Loucy (cell line): ENCODE data around the gene GBX2.

Experiments used
- H2AFZ ChIP-seq: fragments of 200-600 bp; sonication (generic); 2 replicates; pipeline ENCODE4 v1.6.0; 2016; ENCODE audit warnings: antibody characterized with exemption, mild to moderate bottlenecking, low read length, moderate library complexity
- H3F3A ChIP-seq: fragments of 200-600 bp; 2 replicates; pipeline ENCODE4 v1.6.0; 2016; ENCODE audit warnings: antibody characterized with exemption, low read depth, mild to moderate bottlenecking
- H3K27me3 ChIP-seq: fragments of 200-600 bp; sonication (generic); 2 replicates; pipeline ENCODE4 v1.6.1; 2014; ENCODE audit warnings: low read length, mild to moderate bottlenecking; ENCODE audit not compliant: insufficient read depth, poor library complexity, severe bottlenecking
- H3K36me3 ChIP-seq: fragments of 200-600 bp; sonication (generic); 2 replicates; pipeline ENCODE4 v1.6.1; 2016; ENCODE audit warnings: low read length; ENCODE audit not compliant: insufficient read depth
- H3K4me1 ChIP-seq: fragments of 200-600 bp; sonication (generic); 2 replicates; pipeline ENCODE4 v1.5.1; 2014; ENCODE audit warnings: low read length, mild to moderate bottlenecking; ENCODE audit not compliant: insufficient read depth, poor library complexity, severe bottlenecking
- H3K4me2 ChIP-seq: fragments of 200-600 bp; sonication (generic); 2 replicates; pipeline ENCODE4 v1.6.0; 2014; ENCODE audit warnings: antibody characterized with exemption, low read length, low read depth, mild to moderate bottlenecking; ENCODE audit not compliant: poor library complexity, severe bottlenecking
- H3K4me3 ChIP-seq: fragments of 200-600 bp; sonication (generic); 2 replicates; pipeline ENCODE4 v1.5.1; 2014; ENCODE audit warnings: low read length, mild to moderate bottlenecking, mixed read lengths; ENCODE audit not compliant: poor library complexity, severe bottlenecking
- H3K79me2 ChIP-seq: fragments of 200-600 bp; sonication (generic); 2 replicates; pipeline ENCODE4 v1.6.1; 2014; ENCODE audit warnings: low read length; ENCODE audit not compliant: insufficient read depth
- H3K9ac ChIP-seq: fragments of 200-600 bp; sonication (generic); 2 replicates; pipeline ENCODE4 v1.6.0; 2014; ENCODE audit warnings: mild to moderate bottlenecking, low read depth, low read length, moderate library complexity; ENCODE audit not compliant: poor library complexity, severe bottlenecking
- H3K9me2 ChIP-seq: fragments of 200-600 bp; sonication (generic); replicated peaks from 2 replicates; pipeline ENCODE4 v1.6.1; 2016; ENCODE audit warnings: low read depth, low read length, mixed read lengths
- H3K9me3 ChIP-seq: fragments of 200-600 bp; sonication (generic); 2 replicates; pipeline ENCODE4 v1.6.1; 2014; ENCODE audit warnings: mild to moderate bottlenecking, antibody characterized with exemption, low read length, low read depth; ENCODE audit not compliant: insufficient read depth
- H4K20me1 ChIP-seq: fragments of 200-600 bp; sonication (generic); 2 replicates; pipeline ENCODE4 v1.6.0; 2014; ENCODE audit warnings: antibody characterized with exemption, low read length, mild to moderate bottlenecking; ENCODE audit not compliant: insufficient read depth, poor library complexity, severe bottlenecking
- CTCF ChIP-seq: fragments of 200-600 bp; sonication (generic); conservative IDR thresholded peaks from 2 replicates; pipeline ENCODE4 v1.5.1; 2014; ENCODE audit warnings: mild to moderate bottlenecking, antibody characterized with exemption, low read length
- EZH2phosphoT487 ChIP-seq: fragments of 200-600 bp; IDR thresholded peaks from 2 replicates; pipeline ENCODE4 v1.6.1; 2018; ENCODE audit warnings: antibody characterized with exemption, mild to moderate bottlenecking, moderate library complexity, borderline replicate concordance

The GBX2 gene

GRCh38 chr2:236130349-236130998, 37.7 kb downstream of the GBX2 start:
- Histone ChIP-seq H3F3A (no peaks in the 10 kb centered on the region), H3K36me3 (no peaks in the 10 kb centered on the region), H3K27me3 (no peaks in the 10 kb centered on the region), H3K79me2 (no peaks in the 10 kb centered on the region), H3K9me2 (no peaks in the 10 kb centered on the region), H3K9me3 (no peaks in the 10 kb centered on the region), H3K4me2 (no peak overlapping the region), H3K4me3 (no peak overlapping the region), H3K4me1 (no peaks in the 10 kb centered on the region), H4K20me1 (no peaks in the 10 kb centered on the region), H3K9ac (no peak overlapping the region), H2AFZ (no peak overlapping the region)
- TF ChIP-seq EZH2phosphoT487 = no peak
- TF ChIP-seq CTCF = no peak

- TF ChIP-seq EZH2phosphoT487 (no peak), CTCF (no peak)
- Histone ChIP-seq H2AFZ (no peak overlapping the region), H3K4me1 (no peaks in the 10 kb centered on the region), H3K9me2 (no peaks in the 10 kb centered on the region), H3K9me3 (no peaks in the 10 kb centered on the region), H3K27me3 (no peaks in the 10 kb centered on the region), H3K9ac (no peak overlapping the region), H3K79me2 (no peaks in the 10 kb centered on the region), H3K4me2 (no peak overlapping the region), H3K36me3 (no peaks in the 10 kb centered on the region), H3F3A (no peaks in the 10 kb centered on the region), H3K4me3 (no peak overlapping the region), H4K20me1 (no peaks in the 10 kb centered on the region)
Measured at GRCh38 chr2:236129935-236130334, 38.3 kb downstream of the GBX2 start.

- Histone ChIP-seq H3F3A (no peaks in the 10 kb centered on the region), H2AFZ (no peak overlapping the region), H3K9me3 (no peaks in the 10 kb centered on the region), H3K4me2 (no peak overlapping the region), H3K27me3 (no peaks in the 10 kb centered on the region), H3K9ac (no peak overlapping the region), H3K4me1 (no peaks in the 10 kb centered on the region), H4K20me1 (no peaks in the 10 kb centered on the region), H3K4me3 (no peak overlapping the region), H3K9me2 (no peaks in the 10 kb centered on the region), H3K36me3 (no peaks in the 10 kb centered on the region; the same call in 1 of the 2 replicates), H3K79me2 (no peaks in the 10 kb centered on the region)
- TF ChIP-seq CTCF = no peak
- TF ChIP-seq EZH2phosphoT487 = no peak
Measured at GRCh38 chr2:236128321-236128720, 39.9 kb downstream of the GBX2 start.
